BE2C (cell line): ENCODE results near the gene NEU2.
"Not testable (repeated sequence)": the region's sequence is repeated elsewhere in the genome, so short reads cannot be mapped to it uniquely, and the experiment has no call there.

Experiments
- DNase-seq: peaks from one replicate; pipeline ENCODE4 v3.0.0-alpha.2; 2020
- H3K27me3 ChIP-seq: fragments of 250-450 bp; sonication (Bioruptor Pico); 2 replicates; pipeline ENCODE4 v1.5.1; 2020; ENCODE audit warnings: mild to moderate bottlenecking
- H3K36me3 ChIP-seq: fragments of 250-450 bp; sonication (Bioruptor Pico); 2 replicates; pipeline ENCODE4 v1.5.1; 2020; ENCODE audit warnings: mild to moderate bottlenecking
- H3K4me1 ChIP-seq: fragments of 250-450 bp; sonication (Bioruptor Pico); 2 replicates; pipeline ENCODE4 v1.5.1; 2020
- H3K4me3 ChIP-seq: 2 replicates; pipeline ENCODE4 v1.5.1; 2011; ENCODE audit warnings: low read depth, low read length
- H3K9me3 ChIP-seq: fragments of 250-450 bp; sonication (Bioruptor Pico); 2 replicates; pipeline ENCODE4 v1.5.1; 2020
- TF ChIP-seq, protein P1 (sequence below): IDR thresholded peaks from 2 replicates; pipeline ENCODE4 v1.5.1; 2012; ENCODE audit warnings: mild to moderate bottlenecking, low read depth, low read length

NEU2 gene

DNA sequence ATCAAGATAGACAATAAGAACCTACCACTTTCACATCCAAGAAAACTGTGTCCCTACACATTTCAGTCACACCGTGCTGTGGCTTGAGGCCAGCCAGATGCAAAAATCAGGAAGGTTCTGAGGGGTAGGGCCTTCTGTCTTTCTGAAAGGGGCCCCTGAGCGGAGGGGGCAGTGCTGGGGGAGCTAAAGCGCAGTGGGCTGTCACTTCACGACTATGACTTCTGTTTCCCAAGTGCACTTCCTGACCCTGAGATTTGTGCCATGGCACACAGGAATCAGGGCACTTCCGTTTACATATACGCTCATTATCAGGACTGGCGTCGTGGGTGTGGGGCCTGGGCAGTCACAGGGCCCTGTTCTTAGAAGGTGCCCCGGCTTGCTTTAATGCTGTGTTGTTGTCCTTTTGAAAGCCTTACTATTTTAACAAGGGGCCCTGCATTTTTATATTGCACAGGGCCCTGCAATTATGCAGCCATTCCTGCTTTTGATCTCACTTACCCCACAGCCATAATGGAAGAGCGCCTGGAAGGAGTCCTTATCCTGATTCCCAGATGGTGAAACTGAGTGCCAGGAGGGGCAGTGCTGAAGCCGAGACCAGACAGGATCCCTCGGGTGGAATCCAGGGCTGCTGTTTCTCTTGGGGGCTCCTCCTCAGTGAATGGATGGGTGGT lies 20.0 kb upstream of the NEU2 start:
- no peak overlapping the region for H3K4me3 ChIP-seq
- H3K9me3 ChIP-seq: no peaks in the 10 kb centered on the region
- no peaks in the 10 kb centered on the region for H3K4me1 ChIP-seq
- TF ChIP-seq, protein P1, sequence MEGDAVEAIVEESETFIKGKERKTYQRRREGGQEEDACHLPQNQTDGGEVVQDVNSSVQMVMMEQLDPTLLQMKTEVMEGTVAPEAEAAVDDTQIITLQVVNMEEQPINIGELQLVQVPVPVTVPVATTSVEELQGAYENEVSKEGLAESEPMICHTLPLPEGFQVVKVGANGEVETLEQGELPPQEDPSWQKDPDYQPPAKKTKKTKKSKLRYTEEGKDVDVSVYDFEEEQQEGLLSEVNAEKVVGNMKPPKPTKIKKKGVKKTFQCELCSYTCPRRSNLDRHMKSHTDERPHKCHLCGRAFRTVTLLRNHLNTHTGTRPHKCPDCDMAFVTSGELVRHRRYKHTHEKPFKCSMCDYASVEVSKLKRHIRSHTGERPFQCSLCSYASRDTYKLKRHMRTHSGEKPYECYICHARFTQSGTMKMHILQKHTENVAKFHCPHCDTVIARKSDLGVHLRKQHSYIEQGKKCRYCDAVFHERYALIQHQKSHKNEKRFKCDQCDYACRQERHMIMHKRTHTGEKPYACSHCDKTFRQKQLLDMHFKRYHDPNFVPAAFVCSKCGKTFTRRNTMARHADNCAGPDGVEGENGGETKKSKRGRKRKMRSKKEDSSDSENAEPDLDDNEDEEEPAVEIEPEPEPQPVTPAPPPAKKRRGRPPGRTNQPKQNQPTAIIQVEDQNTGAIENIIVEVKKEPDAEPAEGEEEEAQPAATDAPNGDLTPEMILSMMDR: no peak
- H3K36me3 ChIP-seq: no peaks in the 10 kb centered on the region
- H3K27me3 ChIP-seq: no peaks in the 10 kb centered on the region
- no peak for DNase-seq

GRCh38 chr2:233013027-233013461 lies 19.4 kb upstream of the NEU2 start, which contains the start of gene NGEF:
Gene NGEF (minus strand): TSS chr2:233013256. CDS start chr2:232974890, 38,366 bp downstream.
- H3K9me3 ChIP-seq: no peaks in the 10 kb centered on the region
- no peaks in the 10 kb centered on the region for H3K27me3 ChIP-seq
- no peaks in the 10 kb centered on the region for H3K36me3 ChIP-seq
- DNase-seq: no peak
- TF ChIP-seq, protein P1: no peak
- no peaks in the 10 kb centered on the region for H3K4me1 ChIP-seq
- no peak within 1 kb of the TSS for H3K4me3 ChIP-seq

DNA sequence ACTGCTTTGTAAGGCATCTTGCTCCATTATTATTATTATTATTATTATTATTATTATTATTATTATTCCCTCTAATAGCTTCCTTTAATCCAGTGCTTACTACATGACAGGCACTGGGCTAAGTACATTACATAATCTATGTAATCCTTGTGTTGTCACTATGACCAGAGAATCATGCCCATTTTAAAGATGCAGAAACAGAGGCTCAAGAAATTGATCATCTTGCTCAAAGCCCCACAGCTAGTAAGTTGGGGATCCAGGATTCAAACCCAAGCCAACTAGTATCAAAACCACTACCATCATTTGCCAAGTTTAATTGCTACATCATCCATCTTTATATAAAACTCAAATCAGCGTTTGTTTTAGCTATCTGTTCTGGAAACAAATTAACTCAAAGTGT lies 18.8 kb upstream of the NEU2 start:
- Histone ChIP-seq H3K36me3 (no peaks in the 10 kb centered on the region), H3K4me3 (no peak overlapping the region), H3K9me3 (no peaks in the 10 kb centered on the region), H3K27me3 (no peaks in the 10 kb centered on the region), H3K4me1 (no peaks in the 10 kb centered on the region)
- DNase-seq: no peak
- TF ChIP-seq, protein P1: no peak

- H3K36me3 ChIP-seq: no peaks in the 10 kb centered on the region
- H3K27me3 ChIP-seq: no peaks in the 10 kb centered on the region
- TF ChIP-seq, protein P1: no peak
- no peak for DNase-seq
- no peak overlapping the region for H3K4me3 ChIP-seq
- H3K9me3 ChIP-seq: no peaks in the 10 kb centered on the region
- no peaks in the 10 kb centered on the region for H3K4me1 ChIP-seq
These were observed 17.3 kb upstream of the NEU2 start for GRCh38 chr2:233015019-233015645.

GRCh38 chr2:233017947-233018346 lies 14.5 kb upstream of the NEU2 start:
- no peaks in the 10 kb centered on the region for H3K36me3 ChIP-seq
- no peaks in the 10 kb centered on the region for H3K27me3 ChIP-seq
- H3K4me3 ChIP-seq: no peak overlapping the region
- no peak for DNase-seq
- H3K4me1 ChIP-seq: no peaks in the 10 kb centered on the region
- TF ChIP-seq, protein P1: no peak
- H3K9me3 ChIP-seq: no peaks in the 10 kb centered on the region

DNA sequence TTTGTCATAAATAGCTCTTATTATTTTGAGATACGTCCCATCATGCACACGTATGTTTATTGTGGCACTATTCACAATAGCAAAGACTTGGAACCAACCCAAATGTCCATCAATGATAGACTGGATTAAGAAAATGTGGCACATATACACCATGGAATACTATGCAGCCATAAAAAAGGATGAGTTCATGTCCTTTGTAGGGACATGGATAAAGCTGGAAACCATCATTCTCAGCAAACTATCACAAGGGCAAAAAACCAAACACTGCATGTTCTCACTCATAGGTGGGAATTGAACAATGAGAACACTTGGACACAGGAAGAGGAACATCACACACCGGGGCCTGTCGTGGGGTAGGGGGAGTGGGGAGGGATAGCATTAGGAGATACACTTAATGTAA lies 12.9 kb upstream of the NEU2 start:
- not testable (repeated sequence) for H3K36me3 ChIP-seq, H3K27me3 ChIP-seq, H3K9me3 ChIP-seq, DNase-seq, H3K4me1 ChIP-seq, H3K4me3 ChIP-seq
